Osteoblast (primary cell): ENCODE data around the gene FBXL17. TPM values are rescaled to one million over a fixed set of nuclear protein-coding genes. Genes with fewer than 3 reads are reported as not detected.

Source experiments
- DNase-seq: peaks from one replicate; pipeline ENCODE4 v3.0.0; 2011; ENCODE audit warnings: low spot score, mixed read lengths; ENCODE audit not compliant: insufficient read length; ENCODE audit errors: missing footprints
- H2AFZ ChIP-seq: 2 replicates; pipeline ENCODE4 v1.6.0; 2011; ENCODE audit warnings: mild to moderate bottlenecking, low read length
- H3K27ac ChIP-seq: 2 replicates; pipeline ENCODE4 v1.5.1; 2011; ENCODE audit warnings: mild to moderate bottlenecking, low read depth, low read length, moderate library complexity
- H3K27me3 ChIP-seq: 2 replicates; pipeline ENCODE4 v1.6.0; 2012; ENCODE audit warnings: mild to moderate bottlenecking, control low read depth, inconsistent platforms, low read length, moderate library complexity; ENCODE audit not compliant: insufficient read depth
- H3K36me3 ChIP-seq: 2 replicates; pipeline ENCODE4 v1.5.1; 2011; ENCODE audit warnings: mild to moderate bottlenecking, low read length, control low read depth, moderate library complexity; ENCODE audit not compliant: insufficient read depth
- H3K4me1 ChIP-seq: 2 replicates; pipeline ENCODE4 v1.5.1; 2011; ENCODE audit warnings: mild to moderate bottlenecking, low read length, control low read depth, moderate library complexity; ENCODE audit not compliant: insufficient read depth
- H3K4me2 ChIP-seq: 2 replicates; pipeline ENCODE4 v1.6.0; 2011; ENCODE audit warnings: mild to moderate bottlenecking, low read length; ENCODE audit not compliant: insufficient read depth
- H3K4me3 ChIP-seq: fragments of 200-600 bp; sonication (generic); 3 replicates; pipeline ENCODE4 v1.5.1; 2012; ENCODE audit warnings: mild to moderate bottlenecking, low read length, inconsistent platforms; ENCODE audit not compliant: insufficient read depth
- H3K79me2 ChIP-seq: 2 replicates; pipeline ENCODE4 v1.6.0; 2012; ENCODE audit warnings: mild to moderate bottlenecking, low read length, control low read depth, inconsistent platforms; ENCODE audit not compliant: insufficient read depth
- H3K9me3 ChIP-seq: 2 replicates; pipeline ENCODE4 v1.5.1; 2011; ENCODE audit warnings: low read depth, low read length, control low read depth
- H4K20me1 ChIP-seq: 2 replicates; pipeline ENCODE4 v1.6.0; 2012; ENCODE audit warnings: mild to moderate bottlenecking, low read length, control low read depth; ENCODE audit not compliant: insufficient read depth
- total RNA-seq: library from RNA; depleted of rRNA; stranded (reverse); fragments of >200 nt; gene quantifications from 2 replicates; pipeline ENCODE4 v1.2.3, GENCODE V29; 2012
- TF ChIP-seq, protein P1 (sequence below): IDR thresholded peaks from 2 replicates; pipeline ENCODE4 v1.5.1; 2011; ENCODE audit warnings: mild to moderate bottlenecking, low read depth, low read length, moderate library complexity; ENCODE audit errors: extremely low read depth

The FBXL17 gene
- total RNA-seq, 1 donor = 19.5 TPM

DNA sequence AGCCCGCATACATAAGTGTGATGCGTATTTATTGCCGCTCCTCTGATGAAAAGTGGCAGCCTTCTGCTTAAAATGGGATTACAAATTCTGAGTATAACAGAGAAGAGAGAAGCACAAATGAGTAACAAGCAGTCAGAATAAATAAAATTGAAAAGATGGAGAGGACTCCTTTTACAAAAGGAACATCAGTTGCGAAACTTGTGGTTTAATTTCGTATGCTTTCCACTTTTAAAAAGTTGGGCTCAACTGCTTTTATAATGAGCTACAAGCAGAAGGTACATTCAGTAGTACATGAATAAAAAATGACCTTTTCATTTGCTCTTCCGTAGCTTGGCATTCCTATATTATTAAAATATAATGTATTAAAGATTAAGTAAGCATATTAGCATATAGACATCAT lies 320.0 kb downstream of the FBXL17 start:
- Histone ChIP-seq H3K4me2 (no peak overlapping the region), H3K27ac (no peak overlapping the region), H3K9me3 (no peaks in the 10 kb centered on the region), H2AFZ (no peak overlapping the region), H3K27me3 (no peaks in the 10 kb centered on the region), H3K79me2 (no peaks in the 10 kb centered on the region), H3K36me3 (no peaks in the 10 kb centered on the region), H3K4me3 (no peak overlapping the region), H4K20me1 (no peaks in the 10 kb centered on the region), H3K4me1 (no peaks in the 10 kb centered on the region)
- no peak for DNase-seq
- TF ChIP-seq, protein P1, sequence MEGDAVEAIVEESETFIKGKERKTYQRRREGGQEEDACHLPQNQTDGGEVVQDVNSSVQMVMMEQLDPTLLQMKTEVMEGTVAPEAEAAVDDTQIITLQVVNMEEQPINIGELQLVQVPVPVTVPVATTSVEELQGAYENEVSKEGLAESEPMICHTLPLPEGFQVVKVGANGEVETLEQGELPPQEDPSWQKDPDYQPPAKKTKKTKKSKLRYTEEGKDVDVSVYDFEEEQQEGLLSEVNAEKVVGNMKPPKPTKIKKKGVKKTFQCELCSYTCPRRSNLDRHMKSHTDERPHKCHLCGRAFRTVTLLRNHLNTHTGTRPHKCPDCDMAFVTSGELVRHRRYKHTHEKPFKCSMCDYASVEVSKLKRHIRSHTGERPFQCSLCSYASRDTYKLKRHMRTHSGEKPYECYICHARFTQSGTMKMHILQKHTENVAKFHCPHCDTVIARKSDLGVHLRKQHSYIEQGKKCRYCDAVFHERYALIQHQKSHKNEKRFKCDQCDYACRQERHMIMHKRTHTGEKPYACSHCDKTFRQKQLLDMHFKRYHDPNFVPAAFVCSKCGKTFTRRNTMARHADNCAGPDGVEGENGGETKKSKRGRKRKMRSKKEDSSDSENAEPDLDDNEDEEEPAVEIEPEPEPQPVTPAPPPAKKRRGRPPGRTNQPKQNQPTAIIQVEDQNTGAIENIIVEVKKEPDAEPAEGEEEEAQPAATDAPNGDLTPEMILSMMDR = no peak

DNA sequence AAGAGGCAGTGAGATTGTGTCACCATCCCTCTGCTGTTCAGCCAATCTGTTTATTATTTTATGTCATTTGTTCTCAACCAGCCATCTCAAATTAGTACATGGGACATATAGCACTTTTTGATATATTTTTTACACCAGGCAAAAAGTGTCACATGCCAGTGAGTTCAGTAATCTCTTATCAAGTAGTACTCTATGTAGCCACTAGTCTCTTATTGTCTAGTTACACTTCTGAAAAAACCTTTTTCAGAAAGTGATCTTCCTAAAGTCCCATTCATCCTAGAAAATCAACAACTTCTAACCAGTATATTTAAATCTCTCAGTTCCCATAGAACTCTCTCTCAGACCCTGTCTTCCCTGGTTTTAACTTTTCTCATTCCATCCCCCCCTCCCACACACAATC lies 321.6 kb downstream of the FBXL17 start:
- Histone ChIP-seq H2AFZ (no peak overlapping the region), H3K9me3 (no peaks in the 10 kb centered on the region), H4K20me1 (no peaks in the 10 kb centered on the region), H3K27me3 (no peaks in the 10 kb centered on the region), H3K4me2 (no peak overlapping the region), H3K36me3 (no peaks in the 10 kb centered on the region), H3K79me2 (no peaks in the 10 kb centered on the region), H3K4me3 (no peak overlapping the region), H3K27ac (no peak overlapping the region), H3K4me1 (no peaks in the 10 kb centered on the region)
- TF ChIP-seq, protein P1 = no peak
- no peak for DNase-seq

DNA sequence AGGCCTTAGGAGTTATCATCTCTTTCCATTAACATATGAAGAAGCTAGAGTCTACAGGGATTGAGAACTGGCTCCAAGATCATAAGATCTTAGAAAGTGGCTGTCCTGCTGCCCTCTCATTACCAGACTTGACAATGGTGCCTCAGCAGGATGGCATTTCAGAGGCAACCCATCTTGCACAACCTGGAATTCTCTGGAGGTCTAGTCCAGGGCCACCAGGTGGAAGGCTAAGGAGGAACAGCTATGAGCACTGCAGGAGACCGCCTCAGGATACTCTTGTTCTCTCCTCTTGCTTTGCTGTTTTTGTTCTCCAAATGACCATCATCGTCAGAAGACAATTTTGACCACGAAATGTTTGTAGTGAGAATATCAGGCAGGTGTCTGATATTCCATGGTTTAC lies 322.6 kb downstream of the FBXL17 start:
- H3K4me2 ChIP-seq = no peak overlapping the region
- H3K4me3 ChIP-seq = no peak overlapping the region
- no peaks in the 10 kb centered on the region for H3K4me1 ChIP-seq
- H3K27ac ChIP-seq = no peak overlapping the region
- no peaks in the 10 kb centered on the region for H3K27me3 ChIP-seq
- no peaks in the 10 kb centered on the region for H3K9me3 ChIP-seq
- H4K20me1 ChIP-seq = no peaks in the 10 kb centered on the region
- no peak for DNase-seq
- no peak overlapping the region for H2AFZ ChIP-seq
- H3K79me2 ChIP-seq = no peaks in the 10 kb centered on the region
- TF ChIP-seq, protein P1 = no peak
- H3K36me3 ChIP-seq = no peaks in the 10 kb centered on the region

DNA sequence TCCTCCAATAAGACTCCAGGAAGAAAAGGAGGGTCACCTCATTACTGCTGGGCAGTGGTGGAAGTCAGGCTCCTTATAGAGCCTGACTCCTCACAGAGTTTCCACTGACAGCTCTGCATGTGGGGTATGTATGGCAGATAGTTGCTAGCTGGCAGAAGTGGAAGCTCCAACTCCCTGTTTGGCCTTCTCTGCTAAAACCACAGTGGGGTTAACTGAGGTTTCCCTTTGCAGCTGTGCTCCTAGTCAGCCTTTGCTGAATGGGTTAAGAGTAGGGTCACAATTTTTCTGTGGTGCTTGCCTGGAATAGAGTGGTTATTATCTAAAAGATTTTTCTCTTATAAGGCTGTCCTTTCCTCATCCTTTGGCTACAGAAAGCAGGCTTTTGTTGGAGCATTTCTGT lies 327.5 kb downstream of the FBXL17 start:
- no peaks in the 10 kb centered on the region for H3K36me3 ChIP-seq
- H3K79me2 ChIP-seq = no peaks in the 10 kb centered on the region
- H3K27ac ChIP-seq = no peak overlapping the region
- H3K4me3 ChIP-seq = no peak overlapping the region
- H3K4me1 ChIP-seq = no peaks in the 10 kb centered on the region
- no peaks in the 10 kb centered on the region for H3K9me3 ChIP-seq
- no peaks in the 10 kb centered on the region for H4K20me1 ChIP-seq
- DNase-seq = no peak
- no peak overlapping the region for H2AFZ ChIP-seq
- TF ChIP-seq, protein P1 = no peak
- no peak overlapping the region for H3K4me2 ChIP-seq
- H3K27me3 ChIP-seq = no peaks in the 10 kb centered on the region
